Measurements from ENCODE around the gene AFDN. TPM values are rescaled to one million over a fixed set of nuclear protein-coding genes. Genes with fewer than 3 reads are reported as not detected.

AFDN gene
- total and polyA plus RNA-seq, 2 of the 8 experiments (the other 6 are each of a cell fraction or from before 2014, with no cell fraction given) = 53.4 to 192 TPM

DNA sequence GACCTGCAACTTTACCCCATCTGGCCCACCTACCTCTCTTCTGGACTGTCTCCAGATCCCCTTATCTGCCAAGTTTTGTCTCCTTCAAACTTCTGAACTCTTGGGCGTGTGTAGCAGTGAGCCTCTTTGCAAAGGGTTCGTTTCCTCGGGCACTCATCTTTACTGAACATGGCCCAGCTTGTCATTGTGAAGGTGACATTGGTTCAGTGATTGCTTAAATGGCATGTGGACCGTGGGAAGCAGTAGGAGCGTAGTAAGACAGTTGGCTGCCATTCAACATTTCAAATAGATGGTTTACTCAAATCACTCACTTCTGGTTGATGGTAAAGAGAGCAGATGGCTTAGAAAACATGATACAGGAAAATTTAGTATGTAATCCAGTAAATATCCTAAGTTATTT, 136.0 kb downstream of the AFDN start (continued):
- TF ChIP-seq, protein P1, sequence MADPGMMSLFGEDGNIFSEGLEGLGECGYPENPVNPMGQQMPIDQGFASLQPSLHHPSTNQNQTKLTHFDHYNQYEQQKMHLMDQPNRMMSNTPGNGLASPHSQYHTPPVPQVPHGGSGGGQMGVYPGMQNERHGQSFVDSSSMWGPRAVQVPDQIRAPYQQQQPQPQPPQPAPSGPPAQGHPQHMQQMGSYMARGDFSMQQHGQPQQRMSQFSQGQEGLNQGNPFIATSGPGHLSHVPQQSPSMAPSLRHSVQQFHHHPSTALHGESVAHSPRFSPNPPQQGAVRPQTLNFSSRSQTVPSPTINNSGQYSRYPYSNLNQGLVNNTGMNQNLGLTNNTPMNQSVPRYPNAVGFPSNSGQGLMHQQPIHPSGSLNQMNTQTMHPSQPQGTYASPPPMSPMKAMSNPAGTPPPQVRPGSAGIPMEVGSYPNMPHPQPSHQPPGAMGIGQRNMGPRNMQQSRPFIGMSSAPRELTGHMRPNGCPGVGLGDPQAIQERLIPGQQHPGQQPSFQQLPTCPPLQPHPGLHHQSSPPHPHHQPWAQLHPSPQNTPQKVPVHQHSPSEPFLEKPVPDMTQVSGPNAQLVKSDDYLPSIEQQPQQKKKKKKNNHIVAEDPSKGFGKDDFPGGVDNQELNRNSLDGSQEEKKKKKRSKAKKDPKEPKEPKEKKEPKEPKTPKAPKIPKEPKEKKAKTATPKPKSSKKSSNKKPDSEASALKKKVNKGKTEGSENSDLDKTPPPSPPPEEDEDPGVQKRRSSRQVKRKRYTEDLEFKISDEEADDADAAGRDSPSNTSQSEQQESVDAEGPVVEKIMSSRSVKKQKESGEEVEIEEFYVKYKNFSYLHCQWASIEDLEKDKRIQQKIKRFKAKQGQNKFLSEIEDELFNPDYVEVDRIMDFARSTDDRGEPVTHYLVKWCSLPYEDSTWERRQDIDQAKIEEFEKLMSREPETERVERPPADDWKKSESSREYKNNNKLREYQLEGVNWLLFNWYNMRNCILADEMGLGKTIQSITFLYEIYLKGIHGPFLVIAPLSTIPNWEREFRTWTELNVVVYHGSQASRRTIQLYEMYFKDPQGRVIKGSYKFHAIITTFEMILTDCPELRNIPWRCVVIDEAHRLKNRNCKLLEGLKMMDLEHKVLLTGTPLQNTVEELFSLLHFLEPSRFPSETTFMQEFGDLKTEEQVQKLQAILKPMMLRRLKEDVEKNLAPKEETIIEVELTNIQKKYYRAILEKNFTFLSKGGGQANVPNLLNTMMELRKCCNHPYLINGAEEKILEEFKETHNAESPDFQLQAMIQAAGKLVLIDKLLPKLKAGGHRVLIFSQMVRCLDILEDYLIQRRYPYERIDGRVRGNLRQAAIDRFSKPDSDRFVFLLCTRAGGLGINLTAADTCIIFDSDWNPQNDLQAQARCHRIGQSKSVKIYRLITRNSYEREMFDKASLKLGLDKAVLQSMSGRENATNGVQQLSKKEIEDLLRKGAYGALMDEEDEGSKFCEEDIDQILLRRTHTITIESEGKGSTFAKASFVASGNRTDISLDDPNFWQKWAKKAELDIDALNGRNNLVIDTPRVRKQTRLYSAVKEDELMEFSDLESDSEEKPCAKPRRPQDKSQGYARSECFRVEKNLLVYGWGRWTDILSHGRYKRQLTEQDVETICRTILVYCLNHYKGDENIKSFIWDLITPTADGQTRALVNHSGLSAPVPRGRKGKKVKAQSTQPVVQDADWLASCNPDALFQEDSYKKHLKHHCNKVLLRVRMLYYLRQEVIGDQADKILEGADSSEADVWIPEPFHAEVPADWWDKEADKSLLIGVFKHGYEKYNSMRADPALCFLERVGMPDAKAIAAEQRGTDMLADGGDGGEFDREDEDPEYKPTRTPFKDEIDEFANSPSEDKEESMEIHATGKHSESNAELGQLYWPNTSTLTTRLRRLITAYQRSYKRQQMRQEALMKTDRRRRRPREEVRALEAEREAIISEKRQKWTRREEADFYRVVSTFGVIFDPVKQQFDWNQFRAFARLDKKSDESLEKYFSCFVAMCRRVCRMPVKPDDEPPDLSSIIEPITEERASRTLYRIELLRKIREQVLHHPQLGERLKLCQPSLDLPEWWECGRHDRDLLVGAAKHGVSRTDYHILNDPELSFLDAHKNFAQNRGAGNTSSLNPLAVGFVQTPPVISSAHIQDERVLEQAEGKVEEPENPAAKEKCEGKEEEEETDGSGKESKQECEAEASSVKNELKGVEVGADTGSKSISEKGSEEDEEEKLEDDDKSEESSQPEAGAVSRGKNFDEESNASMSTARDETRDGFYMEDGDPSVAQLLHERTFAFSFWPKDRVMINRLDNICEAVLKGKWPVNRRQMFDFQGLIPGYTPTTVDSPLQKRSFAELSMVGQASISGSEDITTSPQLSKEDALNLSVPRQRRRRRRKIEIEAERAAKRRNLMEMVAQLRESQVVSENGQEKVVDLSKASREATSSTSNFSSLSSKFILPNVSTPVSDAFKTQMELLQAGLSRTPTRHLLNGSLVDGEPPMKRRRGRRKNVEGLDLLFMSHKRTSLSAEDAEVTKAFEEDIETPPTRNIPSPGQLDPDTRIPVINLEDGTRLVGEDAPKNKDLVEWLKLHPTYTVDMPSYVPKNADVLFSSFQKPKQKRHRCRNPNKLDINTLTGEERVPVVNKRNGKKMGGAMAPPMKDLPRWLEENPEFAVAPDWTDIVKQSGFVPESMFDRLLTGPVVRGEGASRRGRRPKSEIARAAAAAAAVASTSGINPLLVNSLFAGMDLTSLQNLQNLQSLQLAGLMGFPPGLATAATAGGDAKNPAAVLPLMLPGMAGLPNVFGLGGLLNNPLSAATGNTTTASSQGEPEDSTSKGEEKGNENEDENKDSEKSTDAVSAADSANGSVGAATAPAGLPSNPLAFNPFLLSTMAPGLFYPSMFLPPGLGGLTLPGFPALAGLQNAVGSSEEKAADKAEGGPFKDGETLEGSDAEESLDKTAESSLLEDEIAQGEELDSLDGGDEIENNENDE (IDR thresholded peaks at IDR 0.05; ENCODE audit: insufficient replicate concordance, low read length) = no peak
- TF ChIP-seq SRF (IDR thresholded peaks at IDR 0.05; ENCODE audit: low read depth, low read length) = no peak

All from H1 (cell line).